Measurements from ENCODE around the gene PDZRN3. TPM values are rescaled to one million over a fixed set of nuclear protein-coding genes. Genes with fewer than 3 reads are reported as not detected.

The PDZRN3 gene
- total and polyA plus RNA-seq, 2 experiments from 2014 or later: 7.5 to 14.0 TPM

DNA sequence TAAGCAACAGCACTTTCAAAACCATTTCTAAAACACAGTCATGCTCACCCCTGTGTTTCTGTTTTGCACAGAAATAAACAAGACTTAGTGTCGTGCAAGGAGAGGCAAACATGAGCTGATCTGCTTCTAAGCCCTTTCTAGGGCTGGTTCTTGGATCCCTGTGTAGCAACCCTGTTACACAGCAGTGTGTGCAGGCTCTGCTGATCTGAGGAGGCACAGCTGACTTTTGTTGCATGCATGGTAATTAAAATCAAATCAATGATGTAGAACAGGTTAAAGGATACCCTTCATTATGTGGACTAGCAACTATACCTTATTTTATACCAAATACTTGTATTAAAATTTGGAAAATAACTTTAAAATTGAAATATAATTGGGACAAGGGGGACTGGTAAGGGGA is 234.8 kb downstream of the PDZRN3 start:
- H3K4me1 Mint-ChIP-seq: no peaks in the 10 kb centered on the region
- 0 out of 2 replicates have a peak, but pooled peaks cover 3% of the 10 kb centered on the region for H3K9me2 ChIP-seq (ENCODE audit: insufficient read depth)
- no peak overlapping the region for H3K4me2 ChIP-seq
- H3K4me1 ChIP-seq (ENCODE audit: insufficient read depth): no peaks in the 10 kb centered on the region
- H2AFZ ChIP-seq: no peak overlapping the region
- no peaks in the 10 kb centered on the region; the same call in 1 of the 2 replicates for H3K36me3 ChIP-seq (ENCODE audit: insufficient read depth)
- H3K4me3 ChIP-seq: no peak overlapping the region
- H4K20me1 ChIP-seq (replicated peaks; ENCODE audit: insufficient read depth): no peaks in the 10 kb centered on the region
- TF ChIP-seq EZH2 (IDR thresholded peaks at IDR 0.05; ENCODE audit: low read depth, unreplicated experiment) (no peak), ZNF331 (CRISPR knock-in tag; IDR thresholded peaks at IDR 0.05; ENCODE audit: low read depth) (no peak), STAT1 (IDR thresholded peaks at IDR 0.05; ENCODE audit: unreplicated experiment) (no peak), EZH2phosphoT487 (IDR thresholded peaks at IDR 0.05; ENCODE audit: unreplicated experiment) (no peak), ZNF114 (CRISPR knock-in tag; IDR thresholded peaks at IDR 0.05) (no peak), CREB1 (CRISPR knock-in tag; IDR thresholded peaks at IDR 0.05; ENCODE audit: low read depth) (no peak), POLR2AphosphoS5 (IDR thresholded peaks at IDR 0.05; ENCODE audit: low read depth) (no peak), NANOG (IDR thresholded peaks at IDR 0.05; ENCODE audit: borderline replicate concordance) (no peak), JUNB (IDR thresholded peaks at IDR 0.05; ENCODE audit: unreplicated experiment) (no peak)
- TF ChIP-seq, protein P1, sequence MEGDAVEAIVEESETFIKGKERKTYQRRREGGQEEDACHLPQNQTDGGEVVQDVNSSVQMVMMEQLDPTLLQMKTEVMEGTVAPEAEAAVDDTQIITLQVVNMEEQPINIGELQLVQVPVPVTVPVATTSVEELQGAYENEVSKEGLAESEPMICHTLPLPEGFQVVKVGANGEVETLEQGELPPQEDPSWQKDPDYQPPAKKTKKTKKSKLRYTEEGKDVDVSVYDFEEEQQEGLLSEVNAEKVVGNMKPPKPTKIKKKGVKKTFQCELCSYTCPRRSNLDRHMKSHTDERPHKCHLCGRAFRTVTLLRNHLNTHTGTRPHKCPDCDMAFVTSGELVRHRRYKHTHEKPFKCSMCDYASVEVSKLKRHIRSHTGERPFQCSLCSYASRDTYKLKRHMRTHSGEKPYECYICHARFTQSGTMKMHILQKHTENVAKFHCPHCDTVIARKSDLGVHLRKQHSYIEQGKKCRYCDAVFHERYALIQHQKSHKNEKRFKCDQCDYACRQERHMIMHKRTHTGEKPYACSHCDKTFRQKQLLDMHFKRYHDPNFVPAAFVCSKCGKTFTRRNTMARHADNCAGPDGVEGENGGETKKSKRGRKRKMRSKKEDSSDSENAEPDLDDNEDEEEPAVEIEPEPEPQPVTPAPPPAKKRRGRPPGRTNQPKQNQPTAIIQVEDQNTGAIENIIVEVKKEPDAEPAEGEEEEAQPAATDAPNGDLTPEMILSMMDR (conservative IDR thresholded peaks at IDR 0.05; ENCODE audit: low read depth in 2 of 2): no peak
- TF ChIP-seq, protein P2, sequence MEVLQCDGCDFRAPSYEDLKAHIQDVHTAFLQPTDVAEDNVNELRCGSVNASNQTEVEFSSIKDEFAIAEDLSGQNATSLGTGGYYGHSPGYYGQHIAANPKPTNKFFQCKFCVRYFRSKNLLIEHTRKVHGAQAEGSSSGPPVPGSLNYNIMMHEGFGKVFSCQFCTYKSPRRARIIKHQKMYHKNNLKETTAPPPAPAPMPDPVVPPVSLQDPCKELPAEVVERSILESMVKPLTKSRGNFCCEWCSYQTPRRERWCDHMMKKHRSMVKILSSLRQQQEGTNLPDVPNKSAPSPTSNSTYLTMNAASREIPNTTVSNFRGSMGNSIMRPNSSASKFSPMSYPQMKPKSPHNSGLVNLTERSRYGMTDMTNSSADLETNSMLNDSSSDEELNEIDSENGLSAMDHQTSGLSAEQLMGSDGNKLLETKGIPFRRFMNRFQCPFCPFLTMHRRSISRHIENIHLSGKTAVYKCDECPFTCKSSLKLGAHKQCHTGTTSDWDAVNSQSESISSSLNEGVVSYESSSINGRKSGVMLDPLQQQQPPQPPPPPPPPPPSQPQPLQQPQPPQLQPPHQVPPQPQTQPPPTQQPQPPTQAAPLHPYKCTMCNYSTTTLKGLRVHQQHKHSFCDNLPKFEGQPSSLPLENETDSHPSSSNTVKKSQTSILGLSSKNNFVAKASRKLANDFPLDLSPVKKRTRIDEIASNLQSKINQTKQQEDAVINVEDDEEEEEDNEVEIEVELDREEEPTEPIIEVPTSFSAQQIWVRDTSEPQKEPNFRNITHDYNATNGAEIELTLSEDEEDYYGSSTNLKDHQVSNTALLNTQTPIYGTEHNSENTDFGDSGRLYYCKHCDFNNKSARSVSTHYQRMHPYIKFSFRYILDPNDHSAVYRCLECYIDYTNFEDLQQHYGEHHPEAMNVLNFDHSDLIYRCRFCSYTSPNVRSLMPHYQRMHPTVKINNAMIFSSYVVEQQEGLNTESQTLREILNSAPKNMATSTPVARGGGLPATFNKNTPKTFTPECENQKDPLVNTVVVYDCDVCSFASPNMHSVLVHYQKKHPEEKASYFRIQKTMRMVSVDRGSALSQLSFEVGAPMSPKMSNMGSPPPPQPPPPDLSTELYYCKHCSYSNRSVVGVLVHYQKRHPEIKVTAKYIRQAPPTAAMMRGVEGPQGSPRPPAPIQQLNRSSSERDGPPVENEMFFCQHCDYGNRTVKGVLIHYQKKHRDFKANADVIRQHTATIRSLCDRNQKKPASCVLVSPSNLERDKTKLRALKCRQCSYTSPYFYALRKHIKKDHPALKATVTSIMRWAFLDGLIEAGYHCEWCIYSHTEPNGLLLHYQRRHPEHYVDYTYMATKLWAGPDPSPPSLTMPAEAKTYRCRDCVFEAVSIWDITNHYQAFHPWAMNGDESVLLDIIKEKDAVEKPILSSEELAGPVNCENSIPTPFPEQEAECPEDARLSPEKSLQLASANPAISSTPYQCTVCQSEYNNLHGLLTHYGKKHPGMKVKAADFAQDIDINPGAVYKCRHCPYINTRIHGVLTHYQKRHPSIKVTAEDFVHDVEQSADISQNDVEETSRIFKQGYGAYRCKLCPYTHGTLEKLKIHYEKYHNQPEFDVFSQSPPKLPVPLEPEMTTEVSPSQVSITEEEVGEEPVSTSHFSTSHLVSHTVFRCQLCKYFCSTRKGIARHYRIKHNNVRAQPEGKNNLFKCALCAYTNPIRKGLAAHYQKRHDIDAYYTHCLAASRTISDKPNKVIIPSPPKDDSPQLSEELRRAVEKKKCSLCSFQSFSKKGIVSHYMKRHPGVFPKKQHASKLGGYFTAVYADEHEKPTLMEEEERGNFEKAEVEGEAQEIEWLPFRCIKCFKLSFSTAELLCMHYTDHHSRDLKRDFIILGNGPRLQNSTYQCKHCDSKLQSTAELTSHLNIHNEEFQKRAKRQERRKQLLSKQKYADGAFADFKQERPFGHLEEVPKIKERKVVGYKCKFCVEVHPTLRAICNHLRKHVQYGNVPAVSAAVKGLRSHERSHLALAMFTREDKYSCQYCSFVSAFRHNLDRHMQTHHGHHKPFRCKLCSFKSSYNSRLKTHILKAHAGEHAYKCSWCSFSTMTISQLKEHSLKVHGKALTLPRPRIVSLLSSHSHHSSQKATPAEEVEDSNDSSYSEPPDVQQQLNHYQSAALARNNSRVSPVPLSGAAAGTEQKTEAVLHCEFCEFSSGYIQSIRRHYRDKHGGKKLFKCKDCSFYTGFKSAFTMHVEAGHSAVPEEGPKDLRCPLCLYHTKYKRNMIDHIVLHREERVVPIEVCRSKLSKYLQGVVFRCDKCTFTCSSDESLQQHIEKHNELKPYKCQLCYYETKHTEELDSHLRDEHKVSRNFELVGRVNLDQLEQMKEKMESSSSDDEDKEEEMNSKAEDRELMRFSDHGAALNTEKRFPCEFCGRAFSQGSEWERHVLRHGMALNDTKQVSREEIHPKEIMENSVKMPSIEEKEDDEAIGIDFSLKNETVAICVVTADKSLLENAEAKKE (CRISPR knock-in tag; IDR thresholded peaks at IDR 0.05): no peak
- TF ChIP-seq, protein P3, sequence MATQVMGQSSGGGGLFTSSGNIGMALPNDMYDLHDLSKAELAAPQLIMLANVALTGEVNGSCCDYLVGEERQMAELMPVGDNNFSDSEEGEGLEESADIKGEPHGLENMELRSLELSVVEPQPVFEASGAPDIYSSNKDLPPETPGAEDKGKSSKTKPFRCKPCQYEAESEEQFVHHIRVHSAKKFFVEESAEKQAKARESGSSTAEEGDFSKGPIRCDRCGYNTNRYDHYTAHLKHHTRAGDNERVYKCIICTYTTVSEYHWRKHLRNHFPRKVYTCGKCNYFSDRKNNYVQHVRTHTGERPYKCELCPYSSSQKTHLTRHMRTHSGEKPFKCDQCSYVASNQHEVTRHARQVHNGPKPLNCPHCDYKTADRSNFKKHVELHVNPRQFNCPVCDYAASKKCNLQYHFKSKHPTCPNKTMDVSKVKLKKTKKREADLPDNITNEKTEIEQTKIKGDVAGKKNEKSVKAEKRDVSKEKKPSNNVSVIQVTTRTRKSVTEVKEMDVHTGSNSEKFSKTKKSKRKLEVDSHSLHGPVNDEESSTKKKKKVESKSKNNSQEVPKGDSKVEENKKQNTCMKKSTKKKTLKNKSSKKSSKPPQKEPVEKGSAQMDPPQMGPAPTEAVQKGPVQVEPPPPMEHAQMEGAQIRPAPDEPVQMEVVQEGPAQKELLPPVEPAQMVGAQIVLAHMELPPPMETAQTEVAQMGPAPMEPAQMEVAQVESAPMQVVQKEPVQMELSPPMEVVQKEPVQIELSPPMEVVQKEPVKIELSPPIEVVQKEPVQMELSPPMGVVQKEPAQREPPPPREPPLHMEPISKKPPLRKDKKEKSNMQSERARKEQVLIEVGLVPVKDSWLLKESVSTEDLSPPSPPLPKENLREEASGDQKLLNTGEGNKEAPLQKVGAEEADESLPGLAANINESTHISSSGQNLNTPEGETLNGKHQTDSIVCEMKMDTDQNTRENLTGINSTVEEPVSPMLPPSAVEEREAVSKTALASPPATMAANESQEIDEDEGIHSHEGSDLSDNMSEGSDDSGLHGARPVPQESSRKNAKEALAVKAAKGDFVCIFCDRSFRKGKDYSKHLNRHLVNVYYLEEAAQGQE (IDR thresholded peaks at IDR 0.05; ENCODE audit: unreplicated experiment): no peak
- TF ChIP-seq, protein P4, sequence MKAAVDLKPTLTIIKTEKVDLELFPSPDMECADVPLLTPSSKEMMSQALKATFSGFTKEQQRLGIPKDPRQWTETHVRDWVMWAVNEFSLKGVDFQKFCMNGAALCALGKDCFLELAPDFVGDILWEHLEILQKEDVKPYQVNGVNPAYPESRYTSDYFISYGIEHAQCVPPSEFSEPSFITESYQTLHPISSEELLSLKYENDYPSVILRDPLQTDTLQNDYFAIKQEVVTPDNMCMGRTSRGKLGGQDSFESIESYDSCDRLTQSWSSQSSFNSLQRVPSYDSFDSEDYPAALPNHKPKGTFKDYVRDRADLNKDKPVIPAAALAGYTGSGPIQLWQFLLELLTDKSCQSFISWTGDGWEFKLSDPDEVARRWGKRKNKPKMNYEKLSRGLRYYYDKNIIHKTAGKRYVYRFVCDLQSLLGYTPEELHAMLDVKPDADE (IDR thresholded peaks at IDR 0.05): no peak
- no peaks in the 10 kb centered on the region for H3K27me3 Mint-ChIP-seq (ENCODE audit: insufficient read depth, low read depth, poor library complexity)
- H3F3A ChIP-seq (replicated peaks; ENCODE audit: low read depth): no peaks in the 10 kb centered on the region
- ATAC-seq (no peak), DNase-seq (ENCODE audit: low spot score) (no peak)
- peaks cover 1% of the 10 kb centered on the region; the same call in 2 of the 3 replicates for H3K36me3 Mint-ChIP-seq (ENCODE audit: low read depth)
- no peaks in the 10 kb centered on the region for H3K9me3 Mint-ChIP-seq
- no peaks in the 10 kb centered on the region for H3K27me3 ChIP-seq (ENCODE audit: insufficient read depth)
- H3K79me2 ChIP-seq (replicated peaks; ENCODE audit: insufficient read depth): no peaks in the 10 kb centered on the region
- no peak overlapping the region for H3K27ac Mint-ChIP-seq
- H3K27ac ChIP-seq (ENCODE audit: low read depth): no peak overlapping the region
- H3K4me3 Mint-ChIP-seq: no peak overlapping the region
